Calu3 (cell line): ENCODE data around the gene NPAS3. TPM values are rescaled to one million over a fixed set of nuclear protein-coding genes. Genes with fewer than 3 reads are reported as not detected.

ENCODE experiments used
- BruUV-seq: library from RNA; stranded (reverse); fragments of 400-500 nt; replicated peaks from 2 replicates; lab custom pipeline; 2021; lab: Mats Ljungman, UMichigan
- CTCF ChIA-PET: fragments of 300-600 bp; sonication (Branson Sonifier 250); formaldehyde crosslinking; loops from one replicate; lab custom pipeline; 2022; ENCODE audit warnings: antibody characterized with exemption; lab: Charles Lee
- DNase-seq: peaks from one replicate; pipeline ENCODE4 v3.0.0; 2022
- H3K27ac Mint-ChIP-seq: one replicate; pipeline ENCODE4 v1.8.0; 2022; ENCODE audit warnings: mixed read lengths; ENCODE audit not compliant: unreplicated experiment
- H3K27me3 Mint-ChIP-seq: one replicate; pipeline ENCODE4 v1.8.0; 2022; ENCODE audit warnings: mixed read lengths; ENCODE audit not compliant: unreplicated experiment
- H3K36me3 Mint-ChIP-seq: one replicate; pipeline ENCODE4 v1.8.0; 2022; ENCODE audit warnings: mild to moderate bottlenecking, moderate library complexity, mixed read lengths; ENCODE audit not compliant: insufficient read depth, unreplicated experiment
- H3K4me1 Mint-ChIP-seq: one replicate; pipeline ENCODE4 v1.8.0; 2022; ENCODE audit warnings: mild to moderate bottlenecking, low read depth, mixed read lengths; ENCODE audit not compliant: unreplicated experiment
- H3K4me3 Mint-ChIP-seq: one replicate; pipeline ENCODE4 v1.8.0; 2022; ENCODE audit warnings: mild to moderate bottlenecking, low read depth, moderate library complexity, mixed read lengths; ENCODE audit not compliant: unreplicated experiment
- H3K9me3 Mint-ChIP-seq: one replicate; pipeline ENCODE4 v1.8.0; 2022; ENCODE audit warnings: low read depth, mixed read lengths; ENCODE audit not compliant: unreplicated experiment
- intact Hi-C: fragments of 100-400 bp; cut with micrococcal nuclease; formaldehyde crosslinking; loops from one replicate; pipeline ENCODE4 v1.10.0; 2022; ENCODE audit not compliant: unreplicated experiment
- total RNA-seq: library from RNA; stranded (reverse); gene quantifications from 2 replicates; pipeline ENCODE4 v1.2.3, GENCODE V29; 2022
- TF ChIP-seq, protein P1 (sequence below): fragments of 200-600 bp; IDR thresholded peaks from one replicate; pipeline ENCODE4 v1.8.0; 2022; ENCODE audit warnings: antibody characterized with exemption; ENCODE audit not compliant: unreplicated experiment

NPAS3 gene
- total RNA-seq, 1 experiment from 2014 or later: not detected

DNA sequence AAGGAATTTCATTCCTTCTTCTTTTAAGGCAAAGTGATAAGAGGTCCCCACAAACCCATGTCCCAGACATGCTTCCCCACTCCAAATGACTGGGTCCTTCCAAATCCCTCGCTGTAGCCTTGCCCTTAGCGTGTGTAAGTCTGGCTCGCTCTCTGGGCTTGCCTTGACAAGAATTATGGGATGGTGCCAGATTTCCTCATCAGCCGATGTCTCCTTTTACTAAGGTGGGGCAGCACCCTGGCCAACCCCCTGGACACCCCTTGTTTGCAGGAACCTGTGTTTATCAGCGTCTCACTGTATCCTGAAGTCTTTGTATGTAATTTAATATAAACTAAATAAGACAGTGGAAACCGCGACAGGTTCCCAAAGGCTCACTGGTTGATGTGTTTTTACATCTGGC lies 518.9 kb downstream of the NPAS3 start:
- DNase-seq: no peak
- CTCF ChIA-PET: no interaction called here
- intact Hi-C loops: no loop called here
- no peaks in the 10 kb centered on the region for H3K9me3 Mint-ChIP-seq
- BruUV-seq: no TSS peak
- no peak overlapping the region for H3K27ac Mint-ChIP-seq
- H3K4me3 Mint-ChIP-seq: no peak overlapping the region
- TF ChIP-seq, protein P1, sequence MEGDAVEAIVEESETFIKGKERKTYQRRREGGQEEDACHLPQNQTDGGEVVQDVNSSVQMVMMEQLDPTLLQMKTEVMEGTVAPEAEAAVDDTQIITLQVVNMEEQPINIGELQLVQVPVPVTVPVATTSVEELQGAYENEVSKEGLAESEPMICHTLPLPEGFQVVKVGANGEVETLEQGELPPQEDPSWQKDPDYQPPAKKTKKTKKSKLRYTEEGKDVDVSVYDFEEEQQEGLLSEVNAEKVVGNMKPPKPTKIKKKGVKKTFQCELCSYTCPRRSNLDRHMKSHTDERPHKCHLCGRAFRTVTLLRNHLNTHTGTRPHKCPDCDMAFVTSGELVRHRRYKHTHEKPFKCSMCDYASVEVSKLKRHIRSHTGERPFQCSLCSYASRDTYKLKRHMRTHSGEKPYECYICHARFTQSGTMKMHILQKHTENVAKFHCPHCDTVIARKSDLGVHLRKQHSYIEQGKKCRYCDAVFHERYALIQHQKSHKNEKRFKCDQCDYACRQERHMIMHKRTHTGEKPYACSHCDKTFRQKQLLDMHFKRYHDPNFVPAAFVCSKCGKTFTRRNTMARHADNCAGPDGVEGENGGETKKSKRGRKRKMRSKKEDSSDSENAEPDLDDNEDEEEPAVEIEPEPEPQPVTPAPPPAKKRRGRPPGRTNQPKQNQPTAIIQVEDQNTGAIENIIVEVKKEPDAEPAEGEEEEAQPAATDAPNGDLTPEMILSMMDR: no peak
- H3K4me1 Mint-ChIP-seq: no peaks in the 10 kb centered on the region
- no peaks in the 10 kb centered on the region for H3K36me3 Mint-ChIP-seq
- H3K27me3 Mint-ChIP-seq: peaks cover 24% of the 10 kb centered on the region

DNA sequence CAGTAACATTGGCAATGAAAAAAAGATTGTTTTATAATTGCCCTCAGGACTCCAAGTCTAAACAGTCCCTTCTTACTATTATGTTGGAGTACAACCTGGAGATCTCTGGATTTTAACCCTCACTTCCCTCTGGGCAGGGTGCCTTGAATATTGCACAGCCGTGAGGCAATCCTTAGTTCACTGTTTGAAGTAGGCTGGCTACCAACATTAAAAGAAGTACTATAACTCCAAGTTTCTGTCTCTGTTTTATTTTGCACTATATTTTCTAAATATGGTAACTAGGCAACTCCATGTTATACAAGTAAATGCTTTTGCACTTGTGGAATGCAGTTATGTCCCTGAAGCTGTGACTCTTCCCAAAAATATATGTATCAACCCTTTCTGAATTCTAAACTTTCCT lies 521.5 kb downstream of the NPAS3 start:
- peaks cover 11% of the 10 kb centered on the region for H3K27me3 Mint-ChIP-seq
- no peaks in the 10 kb centered on the region for H3K9me3 Mint-ChIP-seq
- H3K4me3 Mint-ChIP-seq: no peak overlapping the region
- no peaks in the 10 kb centered on the region for H3K4me1 Mint-ChIP-seq
- no TSS peak for BruUV-seq
- no peaks in the 10 kb centered on the region for H3K36me3 Mint-ChIP-seq
- intact Hi-C loops: no loop called here
- no peak overlapping the region for H3K27ac Mint-ChIP-seq
- no peak for DNase-seq
- TF ChIP-seq, protein P1: no peak
- CTCF ChIA-PET: no interaction called here

DNA sequence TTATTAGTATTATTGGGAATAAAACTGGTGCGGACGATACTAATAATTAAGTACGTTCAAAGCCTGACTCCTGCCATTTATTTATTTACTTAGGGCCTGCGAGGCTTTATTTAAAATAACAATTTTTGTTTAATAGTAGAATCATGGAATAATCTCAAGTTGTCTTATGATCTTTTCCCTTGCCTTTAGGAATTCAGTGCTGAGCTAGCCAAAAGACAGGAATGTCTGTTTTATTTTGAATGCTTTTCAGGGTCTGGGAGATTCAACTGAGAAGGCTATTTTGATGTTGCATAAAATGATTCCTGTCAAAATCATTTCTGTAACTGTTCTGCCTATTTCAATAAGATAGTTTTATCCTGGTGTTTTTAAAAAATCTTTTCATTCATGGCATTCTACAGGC lies 522.4 kb downstream of the NPAS3 start:
- H3K27ac Mint-ChIP-seq: no peak overlapping the region
- H3K4me1 Mint-ChIP-seq: no peaks in the 10 kb centered on the region
- DNase-seq: no peak
- no peaks in the 10 kb centered on the region for H3K9me3 Mint-ChIP-seq
- no peak overlapping the region for H3K4me3 Mint-ChIP-seq
- H3K27me3 Mint-ChIP-seq: peaks cover 3% of the 10 kb centered on the region
- no TSS peak for BruUV-seq
- intact Hi-C loops: no loop called here
- H3K36me3 Mint-ChIP-seq: no peaks in the 10 kb centered on the region
- TF ChIP-seq, protein P1: no peak
- CTCF ChIA-PET: no interaction called here

DNA sequence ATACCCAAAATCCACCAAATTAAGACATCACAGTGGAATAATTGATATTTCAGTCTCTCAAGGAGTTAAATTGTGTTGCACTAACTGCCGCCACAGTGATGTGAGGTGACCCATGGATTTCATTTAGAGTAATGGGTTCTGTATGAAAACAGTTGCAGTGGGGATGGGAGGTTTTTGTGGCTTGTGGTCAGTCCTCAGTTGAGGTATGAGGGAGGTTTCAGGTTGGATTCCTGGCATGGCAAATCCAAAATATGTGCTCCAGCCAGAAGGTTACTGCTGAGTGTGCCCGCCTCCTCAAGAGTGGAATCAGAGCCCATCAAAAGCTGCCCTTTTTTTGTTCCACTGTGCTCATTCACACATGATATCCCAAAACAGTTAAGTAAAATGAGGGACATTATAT lies 525.1 kb downstream of the NPAS3 start:
- intact Hi-C loops: no loop called here
- Mint-ChIP-seq H3K4me3 (no peak overlapping the region), H3K27ac (no peak overlapping the region), H3K36me3 (no peaks in the 10 kb centered on the region), H3K4me1 (no peaks in the 10 kb centered on the region), H3K27me3 (no peaks in the 10 kb centered on the region), H3K9me3 (no peaks in the 10 kb centered on the region)
- TF ChIP-seq, protein P1: no peak
- CTCF ChIA-PET: no interaction called here
- DNase-seq: no peak
- BruUV-seq: no TSS peak
